IPS-18a (cell line): ENCODE measurements around the gene SCFD1.
"Not testable (repeated sequence)": the region's sequence is repeated elsewhere in the genome, so short reads cannot be mapped to it uniquely, and the experiment has no call there.

Experiments used
- H3K27ac ChIP-seq: one replicate; pipeline ENCODE4 v1.5.1; 2013; ENCODE audit warnings: low read length
- H3K27me3 ChIP-seq: one replicate; pipeline ENCODE4 v1.6.1; 2013; ENCODE audit warnings: mild to moderate bottlenecking, low read length; ENCODE audit not compliant: control insufficient read depth, insufficient read depth
- H3K36me3 ChIP-seq: one replicate; pipeline ENCODE4 v1.6.1; 2013; ENCODE audit warnings: low read depth, low read length; ENCODE audit not compliant: control insufficient read depth
- H3K4me1 ChIP-seq: one replicate; pipeline ENCODE4 v1.6.1; 2013; ENCODE audit warnings: low read depth, low read length; ENCODE audit not compliant: control insufficient read depth
- H3K4me3 ChIP-seq: one replicate; pipeline ENCODE4 v1.5.1; 2013; ENCODE audit warnings: low read length
- H3K9ac ChIP-seq: one replicate; pipeline ENCODE4 v1.6.1; 2013; ENCODE audit warnings: mild to moderate bottlenecking, low read length, moderate library complexity
- H3K9me3 ChIP-seq: one replicate; pipeline ENCODE4 v1.6.1; 2013; ENCODE audit warnings: low read depth, low read length; ENCODE audit not compliant: control insufficient read depth

The SCFD1 gene

GRCh38 chr14:30680036-30680435, 57.9 kb downstream of the SCFD1 start:
- Histone ChIP-seq H3K27ac (no peak overlapping the region), H3K27me3 (no peaks in the 10 kb centered on the region), H3K9ac (no peak overlapping the region), H3K36me3 (peaks cover 22% of the 10 kb centered on the region), H3K4me3 (no peak overlapping the region), H3K4me1 (no peaks in the 10 kb centered on the region), H3K9me3 (no peaks in the 10 kb centered on the region)

GRCh38 chr14:30680776-30681175, 58.7 kb downstream of the SCFD1 start:
- H3K36me3 ChIP-seq: peaks cover 17% of the 10 kb centered on the region
- H3K27ac ChIP-seq, H3K9ac ChIP-seq, H3K4me3 ChIP-seq, H3K4me1 ChIP-seq, H3K9me3 ChIP-seq, H3K27me3 ChIP-seq: not testable (repeated sequence)

GRCh38 chr14:30681752-30682355, 59.7 kb downstream of the SCFD1 start:
- H3K9me3 ChIP-seq: no peaks in the 10 kb centered on the region

GRCh38 chr14:30690487-30691355, 68.6 kb downstream of the SCFD1 start:
- not testable (repeated sequence) for H3K36me3 ChIP-seq, H3K27me3 ChIP-seq, H3K9me3 ChIP-seq
- peaks cover 18% of the 10 kb centered on the region for H3K4me1 ChIP-seq
- H3K9ac ChIP-seq: peak overlapping the region; percentile 72
- H3K4me3 ChIP-seq: peak overlapping the region; percentile 57
- peak overlapping the region; percentile 53 for H3K27ac ChIP-seq

More at GRCh38 chr14:30681752-30682355, 59.7 kb downstream of the SCFD1 start:
- H3K4me1 ChIP-seq: no peaks in the 10 kb centered on the region
- no peak overlapping the region for H3K4me3 ChIP-seq
- H3K36me3 ChIP-seq: peaks cover 10% of the 10 kb centered on the region
- no peak overlapping the region for H3K27ac ChIP-seq
- no peaks in the 10 kb centered on the region for H3K27me3 ChIP-seq
- H3K9ac ChIP-seq: no peak overlapping the region

- Histone ChIP-seq H3K27me3 (no peaks in the 10 kb centered on the region), H3K4me1 (peaks cover 18% of the 10 kb centered on the region), H3K9me3 (no peaks in the 10 kb centered on the region), H3K4me3 (peak overlapping the region; percentile 33), H3K9ac (no peak overlapping the region), H3K27ac (no peak overlapping the region), H3K36me3 (peaks cover 11% of the 10 kb centered on the region)
Observed at GRCh38 chr14:30691751-30692398, 69.8 kb downstream of the SCFD1 start.

- H3K27ac ChIP-seq: no peak overlapping the region
- no peak overlapping the region for H3K9ac ChIP-seq
- peak overlapping the region; percentile 33 for H3K4me3 ChIP-seq
- H3K36me3 ChIP-seq: peaks cover 11% of the 10 kb centered on the region
- H3K4me1 ChIP-seq: peaks cover 18% of the 10 kb centered on the region
- H3K27me3 ChIP-seq: no peaks in the 10 kb centered on the region
- H3K9me3 ChIP-seq: no peaks in the 10 kb centered on the region
Observed at GRCh38 chr14:30692669-30693068, 70.5 kb downstream of the SCFD1 start.

- H3K4me1 ChIP-seq: no peaks in the 10 kb centered on the region
- H3K27me3 ChIP-seq: no peaks in the 10 kb centered on the region
- no peaks in the 10 kb centered on the region for H3K9me3 ChIP-seq
- no peak overlapping the region for H3K4me3 ChIP-seq
- H3K9ac ChIP-seq: no peak overlapping the region
- H3K36me3 ChIP-seq: peaks cover 39% of the 10 kb centered on the region
- no peak overlapping the region for H3K27ac ChIP-seq
Observed at GRCh38 chr14:30698463-30698862, 76.3 kb downstream of the SCFD1 start.

- Histone ChIP-seq H3K27me3 (no peaks in the 10 kb centered on the region), H3K9ac (no peak overlapping the region), H3K9me3 (no peaks in the 10 kb centered on the region), H3K4me3 (no peak overlapping the region), H3K36me3 (peaks cover 28% of the 10 kb centered on the region), H3K27ac (no peak overlapping the region), H3K4me1 (no peaks in the 10 kb centered on the region)
Observed at GRCh38 chr14:30706704-30707103, 84.6 kb downstream of the SCFD1 start.

GRCh38 chr14:30708157-30708556, 86.0 kb downstream of the SCFD1 start:
- no peaks in the 10 kb centered on the region for H3K27me3 ChIP-seq
- H3K9me3 ChIP-seq: no peaks in the 10 kb centered on the region
- H3K4me3 ChIP-seq: no peak overlapping the region
- no peak overlapping the region for H3K27ac ChIP-seq
- peaks cover 18% of the 10 kb centered on the region for H3K36me3 ChIP-seq
- no peaks in the 10 kb centered on the region for H3K4me1 ChIP-seq
- H3K9ac ChIP-seq: no peak overlapping the region

- no peaks in the 10 kb centered on the region for H3K4me1 ChIP-seq
- H3K27me3 ChIP-seq: no peaks in the 10 kb centered on the region
- no peaks in the 10 kb centered on the region for H3K9me3 ChIP-seq
- no peak overlapping the region for H3K4me3 ChIP-seq
- H3K27ac ChIP-seq: no peak overlapping the region
- no peak overlapping the region for H3K9ac ChIP-seq
- peaks cover 17% of the 10 kb centered on the region for H3K36me3 ChIP-seq
Observed at GRCh38 chr14:30709201-30709600, 87.1 kb downstream of the SCFD1 start.

GRCh38 chr14:30710876-30711275, 88.8 kb downstream of the SCFD1 start:
- Histone ChIP-seq H3K9me3 (no peaks in the 10 kb centered on the region), H3K4me3 (no peak overlapping the region), H3K4me1 (no peaks in the 10 kb centered on the region), H3K27me3 (no peaks in the 10 kb centered on the region), H3K9ac (no peak overlapping the region), H3K27ac (no peak overlapping the region), H3K36me3 (peaks cover 10% of the 10 kb centered on the region)
